ENCODE results near the gene MCM3AP. TPM values are rescaled to one million over a fixed set of nuclear protein-coding genes. Genes with fewer than 3 reads are reported as not detected.

Gene MCM3AP
- total RNA-seq, 4 donors from 2014 or later, result 58.6 to 89.2 (median 81.9) TPM

- intact Hi-C loops (cut with DNase I), result no loop called here
- H3K27ac ChIP-seq (replicated peaks in 1 of 4), result no peak overlapping the region
- TF ChIP-seq POLR2AphosphoS5 (IDR thresholded peaks at IDR 0.05), result no peak
- TF ChIP-seq POLR2A (IDR thresholded peaks at IDR 0.05; ENCODE audit: low read depth), result no peak
- TF ChIP-seq CTCF (IDR thresholded peaks at IDR 0.05), result no peak
- no peak for TF ChIP-seq EP300 (IDR thresholded peaks at IDR 0.05)
- H3K36me3 ChIP-seq, result peaks cover 39 to 75% (median 62%) of the 10 kb centered on the region in 4 donors
- no peak overlapping the region for H3K4me3 ChIP-seq
- DNase-seq (ENCODE audit: extremely low spot score), result no peak
- 91% methylated on average over 8 of the region's 8 CpGs for WGBS
- peaks cover 8 to 21% (median 16%) of the 10 kb centered on the region in 4 donors for H3K4me1 ChIP-seq
- no peaks in the 10 kb centered on the region for H3K9me3 ChIP-seq
- no peaks in the 10 kb centered on the region for H3K27me3 ChIP-seq
These were observed 64.6 kb downstream of the MCM3AP start for GRCh38 chr21:46220847-46221246.

GRCh38 chr21:46220275-46220810 is 65.1 kb downstream of the MCM3AP start:
- H3K27me3 ChIP-seq, result no peaks in the 10 kb centered on the region
- H3K27ac ChIP-seq (replicated peaks in 1 of 4), result no peak overlapping the region
- WGBS, result 90% methylated on average over 13 of the region's 13 CpGs
- no peak for TF ChIP-seq POLR2AphosphoS5 (IDR thresholded peaks at IDR 0.05)
- TF ChIP-seq CTCF (IDR thresholded peaks at IDR 0.05), result no peak
- TF ChIP-seq EP300 (IDR thresholded peaks at IDR 0.05), result no peak
- no peak for TF ChIP-seq POLR2A (IDR thresholded peaks at IDR 0.05; ENCODE audit: low read depth)
- peaks cover 39 to 80% (median 67%) of the 10 kb centered on the region in 4 donors for H3K36me3 ChIP-seq
- intact Hi-C loops (cut with DNase I), result no loop called here
- peaks cover 3 to 17% (median 13%) of the 10 kb centered on the region in 4 donors for H3K4me1 ChIP-seq
- DNase-seq (ENCODE audit: extremely low spot score), result no peak
- no peaks in the 10 kb centered on the region for H3K9me3 ChIP-seq
- no peak overlapping the region for H3K4me3 ChIP-seq

GRCh38 chr21:46219591-46220239 is 65.7 kb downstream of the MCM3AP start:
- Histone ChIP-seq H3K9me3 (no peaks in the 10 kb centered on the region), H3K27me3 (no peaks in the 10 kb centered on the region), H3K4me3 (no peak overlapping the region), H3K36me3 (peaks cover 39 to 86% (median 73%) of the 10 kb centered on the region in 4 donors), H3K4me1 (peaks cover 0 to 15% (median 8%) of the 10 kb centered on the region in 4 donors), H3K27ac (replicated peaks in 1 of 4) (no peak overlapping the region)
- DNase-seq (ENCODE audit: extremely low spot score), result no peak
- TF ChIP-seq POLR2AphosphoS5 (IDR thresholded peaks at IDR 0.05) (no peak), EP300 (IDR thresholded peaks at IDR 0.05) (no peak), POLR2A (IDR thresholded peaks at IDR 0.05; ENCODE audit: low read depth) (no peak), CTCF (IDR thresholded peaks at IDR 0.05) (no peak)
- whole genome bisulfite sequencing, result 55% methylated on average over 9 of the region's 13 CpGs
- intact Hi-C loops (cut with DNase I), result no loop called here

GRCh38 chr21:46218906-46219590 is 66.4 kb downstream of the MCM3AP start:
- Histone ChIP-seq H3K4me3 (no peak overlapping the region), H3K27me3 (no peaks in the 10 kb centered on the region), H3K27ac (replicated peaks in 1 of 4) (no peak overlapping the region), H3K36me3 (peaks cover 39 to 93% (median 80%) of the 10 kb centered on the region in 4 donors), H3K9me3 (no peaks in the 10 kb centered on the region), H3K4me1 (peaks cover 0 to 12% (median 4%) of the 10 kb centered on the region in 4 donors)
- intact Hi-C loops (cut with DNase I), result no loop called here
- no peak for DNase-seq (ENCODE audit: extremely low spot score)
- no peak for TF ChIP-seq POLR2A (IDR thresholded peaks at IDR 0.05; ENCODE audit: low read depth)
- no peak for TF ChIP-seq CTCF (IDR thresholded peaks at IDR 0.05)
- WGBS, result 85% methylated on average over 14 of the region's 16 CpGs

All from esophagus muscularis mucosa (tissue), 4 donors.